Measurements from ENCODE around the gene TEX264. TPM values are rescaled to one million over a fixed set of nuclear protein-coding genes. Genes with fewer than 3 reads are reported as not detected.

TEX264 gene
- total RNA-seq, 2 experiments from 2014 or later = 24.9 to 25.9 TPM

- ATAC-seq (ENCODE audit: poor library complexity) (no peak), DNase-seq (no peak)
- H3K4me1 ChIP-seq (ENCODE audit: insufficient read depth, low read length) = peaks cover 100% of the 10 kb centered on the region
- no peak overlapping the region for H3K4me3 ChIP-seq (ENCODE audit: low read length)
- H3K36me3 ChIP-seq (ENCODE audit: insufficient read depth, low read length) = peaks cover 55% of the 10 kb centered on the region
- intact Hi-C loops (cut with DNase I, micrococcal nuclease) = no loop called here
- H3K27ac ChIP-seq (ENCODE audit: low read depth in 1 of 2, low read length in 2 of 2) = peak overlapping the region in 1 of 2 donors; percentile 10
- peak overlapping the region; percentile 32 for H3K27ac Mint-ChIP-seq
- no peak for TF ChIP-seq CTCF (IDR thresholded peaks at IDR 0.05)
- H3K4me3 Mint-ChIP-seq = no peak overlapping the region
- POLR2A ChIA-PET = interaction anchor here (0.8 to 4.2 kb wide), 2 partner anchors 9 to 180 kb away, joined by 5 to 58 read pairs; partner anchors contain the start of gene DCAF1
- H3K9me3 ChIP-seq (ENCODE audit: control insufficient read depth in 1 of 2, insufficient read depth in 1 of 2, low read length in 2 of 2) = no peaks in the 10 kb centered on the region
- no peaks in the 10 kb centered on the region for H3K27me3 Mint-ChIP-seq
- H3K36me3 Mint-ChIP-seq (ENCODE audit: low read depth) = peaks cover 31% of the 10 kb centered on the region
- H3K4me1 Mint-ChIP-seq (ENCODE audit: low read depth) = peaks cover 84% of the 10 kb centered on the region
- no peaks in the 10 kb centered on the region for H3K27me3 ChIP-seq (ENCODE audit: control insufficient read depth in 1 of 2, insufficient read depth in 2 of 2, low read length in 2 of 2)
- CTCF ChIA-PET = interaction anchor here (6.3 kb wide), 1 partner anchor 8 kb away, joined by 113 read pairs; the partner anchor contains the start of gene TEX264
- no peaks in the 10 kb centered on the region for H3K9me3 Mint-ChIP-seq
Measured at GRCh38 chr3:51679318-51679717, 8.3 kb downstream of the TEX264 start.

GRCh38 chr3:51679777-51680176 is 8.7 kb downstream of the TEX264 start:
- CTCF ChIA-PET = interaction anchor here (3.1 to 6.3 kb wide), 2 partner anchors 9 to 38 kb away, joined by 36 to 113 read pairs; partner anchors contain the start of gene TEX264
- TF ChIP-seq CTCF (IDR thresholded peaks at IDR 0.05) = no peak
- POLR2A ChIA-PET = interaction anchor here (0.8 to 4.2 kb wide), 2 partner anchors 10 to 180 kb away, joined by 5 to 58 read pairs; partner anchors contain the start of gene DCAF1
- Histone ChIP-seq H3K36me3 (ENCODE audit: insufficient read depth, low read length) (peaks cover 55% of the 10 kb centered on the region), H3K4me3 (ENCODE audit: low read length) (no peak overlapping the region), H3K9me3 (ENCODE audit: control insufficient read depth in 1 of 2, insufficient read depth in 1 of 2, low read length in 2 of 2) (no peaks in the 10 kb centered on the region), H3K4me1 (ENCODE audit: insufficient read depth, low read length) (peaks cover 100% of the 10 kb centered on the region), H3K27me3 (ENCODE audit: control insufficient read depth in 1 of 2, insufficient read depth in 2 of 2, low read length in 2 of 2) (no peaks in the 10 kb centered on the region), H3K27ac (ENCODE audit: low read depth in 1 of 2, low read length in 2 of 2) (peak overlapping the region in 1 of 2 donors; percentile 30)
- ATAC-seq (ENCODE audit: poor library complexity) (no peak), DNase-seq (no peak)
- Mint-ChIP-seq H3K4me3 (no peak overlapping the region), H3K4me1 (ENCODE audit: low read depth) (peaks cover 84% of the 10 kb centered on the region), H3K27me3 (no peaks in the 10 kb centered on the region), H3K36me3 (ENCODE audit: low read depth) (peaks cover 31% of the 10 kb centered on the region), H3K9me3 (no peaks in the 10 kb centered on the region), H3K27ac (peak overlapping the region; percentile 32)
- intact Hi-C loops (cut with DNase I, micrococcal nuclease) = loop anchor here in 1 of 2 experiments (5.0 kb wide), 1 partner anchor 292 kb away; the partner anchor contains the start of gene MANF

GRCh38 chr3:51680196-51680595 is 9.1 kb downstream of the TEX264 start:
- Mint-ChIP-seq H3K9me3 (no peaks in the 10 kb centered on the region), H3K27me3 (no peaks in the 10 kb centered on the region), H3K27ac (peak overlapping the region; percentile 51), H3K4me3 (no peak overlapping the region), H3K36me3 (ENCODE audit: low read depth) (peaks cover 32% of the 10 kb centered on the region), H3K4me1 (ENCODE audit: low read depth) (peaks cover 84% of the 10 kb centered on the region)
- no peaks in the 10 kb centered on the region for H3K27me3 ChIP-seq (ENCODE audit: control insufficient read depth in 1 of 2, insufficient read depth in 2 of 2, low read length in 2 of 2)
- H3K36me3 ChIP-seq (ENCODE audit: insufficient read depth, low read length) = peaks cover 55% of the 10 kb centered on the region
- intact Hi-C loops (cut with DNase I, micrococcal nuclease) = loop anchor here in 1 of 2 experiments (5.0 kb wide), 1 partner anchor 293 kb away; the partner anchor contains the start of gene MANF
- TF ChIP-seq CTCF (IDR thresholded peaks at IDR 0.05) = no peak
- H3K4me1 ChIP-seq (ENCODE audit: insufficient read depth, low read length) = peaks cover 100% of the 10 kb centered on the region
- no peak for DNase-seq
- CTCF ChIA-PET = interaction anchor here (3.1 to 6.3 kb wide), 2 partner anchors 9 to 39 kb away, joined by 36 to 113 read pairs; partner anchors contain the start of gene TEX264
- POLR2A ChIA-PET = interaction anchor here (2.5 to 4.2 kb wide), 2 partner anchors 9 to 181 kb away, joined by 58 to 65 read pairs; partner anchors contain the start of genes DCAF1 and TEX264
- ATAC-seq (ENCODE audit: poor library complexity) = no peak
- no peaks in the 10 kb centered on the region for H3K9me3 ChIP-seq (ENCODE audit: control insufficient read depth in 1 of 2, insufficient read depth in 1 of 2, low read length in 2 of 2)
- peak overlapping the region; percentile 30 to 47 for H3K27ac ChIP-seq (ENCODE audit: low read depth in 1 of 2, low read length in 2 of 2)
- H3K4me3 ChIP-seq (ENCODE audit: low read length) = no peak overlapping the region
